Measurements from ENCODE around the gene S100A5. TPM values are rescaled to one million over a fixed set of nuclear protein-coding genes. Genes with fewer than 3 reads are reported as not detected.
"Not testable (repeated sequence)": the region's sequence is repeated elsewhere in the genome, so short reads cannot be mapped to it uniquely, and the experiment has no call there.

The S100A5 gene
- total RNA-seq, 1 donor from 2014 or later = 0.39 TPM

DNA sequence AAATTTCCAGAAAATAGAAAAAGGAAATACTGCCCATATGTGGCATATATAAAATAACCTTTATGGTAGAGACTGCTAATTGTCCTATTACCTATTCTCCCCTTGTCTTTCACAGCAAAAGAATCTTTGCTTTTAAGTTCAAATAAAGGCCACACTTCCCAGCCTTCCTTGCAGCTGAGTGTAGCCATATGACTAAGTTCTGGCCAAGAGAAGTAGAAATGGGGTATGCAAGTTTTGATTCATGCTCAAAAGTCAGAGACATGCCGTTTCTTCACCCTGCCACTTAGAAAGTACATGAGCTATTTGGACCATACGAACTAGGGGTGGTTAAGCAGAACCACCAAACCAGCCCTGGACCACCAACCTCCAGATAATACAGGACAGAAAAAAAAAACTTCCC lies 43.2 kb upstream of the S100A5 start:
- no peaks in the 10 kb centered on the region for H3K27me3 ChIP-seq (ENCODE audit: insufficient read depth, low read length)
- TF ChIP-seq, protein P1, sequence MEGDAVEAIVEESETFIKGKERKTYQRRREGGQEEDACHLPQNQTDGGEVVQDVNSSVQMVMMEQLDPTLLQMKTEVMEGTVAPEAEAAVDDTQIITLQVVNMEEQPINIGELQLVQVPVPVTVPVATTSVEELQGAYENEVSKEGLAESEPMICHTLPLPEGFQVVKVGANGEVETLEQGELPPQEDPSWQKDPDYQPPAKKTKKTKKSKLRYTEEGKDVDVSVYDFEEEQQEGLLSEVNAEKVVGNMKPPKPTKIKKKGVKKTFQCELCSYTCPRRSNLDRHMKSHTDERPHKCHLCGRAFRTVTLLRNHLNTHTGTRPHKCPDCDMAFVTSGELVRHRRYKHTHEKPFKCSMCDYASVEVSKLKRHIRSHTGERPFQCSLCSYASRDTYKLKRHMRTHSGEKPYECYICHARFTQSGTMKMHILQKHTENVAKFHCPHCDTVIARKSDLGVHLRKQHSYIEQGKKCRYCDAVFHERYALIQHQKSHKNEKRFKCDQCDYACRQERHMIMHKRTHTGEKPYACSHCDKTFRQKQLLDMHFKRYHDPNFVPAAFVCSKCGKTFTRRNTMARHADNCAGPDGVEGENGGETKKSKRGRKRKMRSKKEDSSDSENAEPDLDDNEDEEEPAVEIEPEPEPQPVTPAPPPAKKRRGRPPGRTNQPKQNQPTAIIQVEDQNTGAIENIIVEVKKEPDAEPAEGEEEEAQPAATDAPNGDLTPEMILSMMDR (IDR thresholded peaks at IDR 0.05; ENCODE audit: insufficient read depth, low read depth, low read length) = no peak
- TF ChIP-seq EZH2 (IDR thresholded peaks at IDR 0.05; ENCODE audit: insufficient read depth, low read length) = no peak
- no peaks in the 10 kb centered on the region for H4K20me1 ChIP-seq (ENCODE audit: insufficient read depth, low read length)
- no peak overlapping the region for H3K27ac ChIP-seq (ENCODE audit: low read depth, low read length)
- H3K36me3 ChIP-seq (ENCODE audit: insufficient read depth, low read length) = no peaks in the 10 kb centered on the region
- Mint-ChIP-seq H3K4me1 (ENCODE audit: low read depth, unreplicated experiment) (peaks cover 3% of the 10 kb centered on the region), H3K9me3 (ENCODE audit: unreplicated experiment) (no peaks in the 10 kb centered on the region), H3K4me3 (ENCODE audit: unreplicated experiment) (no peak overlapping the region), H3K36me3 (ENCODE audit: low read depth, unreplicated experiment) (no peaks in the 10 kb centered on the region), H3K27ac (ENCODE audit: unreplicated experiment) (no peak overlapping the region), H3K27me3 (ENCODE audit: low read depth, unreplicated experiment) (no peaks in the 10 kb centered on the region)
- H3K79me2 ChIP-seq (ENCODE audit: insufficient read depth, low read length) = no peaks in the 10 kb centered on the region
- no peak overlapping the region for H3K4me2 ChIP-seq (ENCODE audit: low read length)
- no peak overlapping the region for H2AFZ ChIP-seq (ENCODE audit: low read depth, low read length)
- no peaks in the 10 kb centered on the region for H3K9me3 ChIP-seq (ENCODE audit: insufficient read depth, low read depth, low read length)
- no peak overlapping the region for H3K4me3 ChIP-seq (ENCODE audit: insufficient read depth, low read depth, low read length)
- H3K4me1 ChIP-seq (ENCODE audit: insufficient read depth, low read length) = peaks cover 7% of the 10 kb centered on the region
- H3K9ac ChIP-seq (ENCODE audit: low read length) = no peak overlapping the region
- no peak for FAIRE-seq
- DNase-seq (ENCODE audit: low read depth) = peak; percentile 41

DNA sequence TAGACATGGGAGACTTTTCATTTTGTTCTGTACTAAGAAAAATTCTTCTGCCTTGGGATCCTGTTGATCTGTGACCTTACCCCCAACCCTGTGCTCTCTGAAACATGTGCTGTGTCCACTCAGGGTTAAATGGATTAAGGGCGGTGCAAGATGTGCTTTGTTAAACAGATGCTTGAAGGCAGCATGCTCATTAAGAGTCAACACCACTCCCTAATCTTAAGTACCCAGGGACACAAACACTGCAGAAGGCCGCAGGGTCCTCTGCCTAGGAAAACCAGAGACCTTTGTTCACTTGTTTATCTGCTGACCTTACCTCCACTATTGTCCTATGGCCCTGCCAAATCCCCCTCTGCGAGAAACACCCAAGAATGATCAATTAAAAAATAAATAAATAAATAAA lies 42.8 kb upstream of the S100A5 start:
- H3K27me3 Mint-ChIP-seq (ENCODE audit: low read depth, unreplicated experiment); H3K79me2 ChIP-seq (ENCODE audit: insufficient read depth, low read length); H3K36me3 ChIP-seq (ENCODE audit: insufficient read depth, low read length); DNase-seq (ENCODE audit: low read depth); H3K36me3 Mint-ChIP-seq (ENCODE audit: low read depth, unreplicated experiment); H3K4me1 Mint-ChIP-seq (ENCODE audit: low read depth, unreplicated experiment); FAIRE-seq; H3K27ac ChIP-seq (ENCODE audit: low read depth, low read length); H3K9me3 ChIP-seq (ENCODE audit: insufficient read depth, low read depth, low read length); H3K4me3 Mint-ChIP-seq (ENCODE audit: unreplicated experiment); H3K4me3 ChIP-seq (ENCODE audit: insufficient read depth, low read depth, low read length); H3K4me2 ChIP-seq (ENCODE audit: low read length); H3K27me3 ChIP-seq (ENCODE audit: insufficient read depth, low read length); H2AFZ ChIP-seq (ENCODE audit: low read depth, low read length); H3K9ac ChIP-seq (ENCODE audit: low read length); H3K4me1 ChIP-seq (ENCODE audit: insufficient read depth, low read length); H3K27ac Mint-ChIP-seq (ENCODE audit: unreplicated experiment); H4K20me1 ChIP-seq (ENCODE audit: insufficient read depth, low read length); H3K9me3 Mint-ChIP-seq (ENCODE audit: unreplicated experiment): not testable (repeated sequence)

DNA sequence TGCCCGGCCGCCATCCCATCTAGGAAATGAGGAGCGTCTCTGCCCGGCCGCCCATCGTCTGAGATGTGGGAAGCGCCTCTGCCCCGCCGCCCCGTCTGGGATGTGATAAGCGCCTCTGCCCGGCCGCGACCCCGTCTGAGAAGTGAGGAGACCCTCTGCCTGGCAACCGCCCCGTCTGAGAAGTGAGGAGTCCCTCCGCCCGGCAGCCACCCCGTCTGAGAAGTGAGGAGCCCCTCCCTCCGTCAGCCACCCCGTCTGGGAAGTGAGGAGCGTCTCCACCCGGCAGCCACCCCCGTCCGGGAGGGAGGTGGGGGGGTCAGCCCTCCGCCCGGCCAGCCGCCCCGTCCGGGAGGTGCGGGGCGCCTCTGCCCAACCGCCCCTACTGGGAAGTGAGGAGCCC lies 42.1 kb upstream of the S100A5 start:
- not testable (repeated sequence) for H3K27me3 ChIP-seq (ENCODE audit: insufficient read depth, low read length); H3K79me2 ChIP-seq (ENCODE audit: insufficient read depth, low read length); H2AFZ ChIP-seq (ENCODE audit: low read depth, low read length); H3K9ac ChIP-seq (ENCODE audit: low read length); H3K9me3 Mint-ChIP-seq (ENCODE audit: unreplicated experiment); H3K4me3 Mint-ChIP-seq (ENCODE audit: unreplicated experiment); H3K4me3 ChIP-seq (ENCODE audit: insufficient read depth, low read depth, low read length); H4K20me1 ChIP-seq (ENCODE audit: insufficient read depth, low read length); H3K4me2 ChIP-seq (ENCODE audit: low read length); H3K9me3 ChIP-seq (ENCODE audit: insufficient read depth, low read depth, low read length); H3K27ac Mint-ChIP-seq (ENCODE audit: unreplicated experiment); DNase-seq (ENCODE audit: low read depth); H3K27ac ChIP-seq (ENCODE audit: low read depth, low read length); FAIRE-seq; H3K36me3 ChIP-seq (ENCODE audit: insufficient read depth, low read length); H3K27me3 Mint-ChIP-seq (ENCODE audit: low read depth, unreplicated experiment); H3K4me1 ChIP-seq (ENCODE audit: insufficient read depth, low read length); H3K36me3 Mint-ChIP-seq (ENCODE audit: low read depth, unreplicated experiment)
- peaks cover 14% of the 10 kb centered on the region for H3K4me1 Mint-ChIP-seq (ENCODE audit: low read depth, unreplicated experiment)

DNA sequence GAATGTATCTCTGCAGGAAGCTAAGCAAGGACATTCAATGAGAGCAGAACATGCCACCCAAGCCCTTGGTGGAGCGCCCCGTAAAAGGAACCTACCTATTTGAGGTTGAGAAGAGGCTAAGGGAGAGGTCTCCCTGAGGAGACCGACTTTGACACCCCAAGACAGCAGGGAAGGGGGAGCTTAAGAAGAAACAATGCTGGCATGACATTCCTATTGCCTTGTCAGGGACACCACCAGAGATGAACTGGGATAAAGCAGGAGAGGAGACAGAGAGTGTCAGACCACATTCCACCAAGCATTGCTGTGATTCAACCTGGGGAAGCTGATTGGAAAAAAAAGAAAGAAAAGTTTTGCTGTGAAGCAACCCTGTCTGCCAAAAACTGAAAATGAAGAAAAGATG lies 38.2 kb upstream of the S100A5 start:
- Mint-ChIP-seq H3K9me3 (ENCODE audit: unreplicated experiment) (peaks cover under 1% of the 10 kb centered on the region), H3K27ac (ENCODE audit: unreplicated experiment) (peak overlapping the region; percentile 78), H3K4me1 (ENCODE audit: low read depth, unreplicated experiment) (peaks cover 14% of the 10 kb centered on the region), H3K27me3 (ENCODE audit: low read depth, unreplicated experiment) (no peaks in the 10 kb centered on the region), H3K36me3 (ENCODE audit: low read depth, unreplicated experiment) (no peaks in the 10 kb centered on the region), H3K4me3 (ENCODE audit: unreplicated experiment) (no peak overlapping the region)
- no peak overlapping the region for H2AFZ ChIP-seq (ENCODE audit: low read depth, low read length)
- TF ChIP-seq, protein P1 (IDR thresholded peaks at IDR 0.05; ENCODE audit: insufficient read depth, low read depth, low read length) = no peak
- TF ChIP-seq EZH2 (IDR thresholded peaks at IDR 0.05; ENCODE audit: insufficient read depth, low read length) = no peak
- FAIRE-seq (no peak), DNase-seq (ENCODE audit: low read depth) (no peak)
- no peak overlapping the region for H3K27ac ChIP-seq (ENCODE audit: low read depth, low read length)
- no peaks in the 10 kb centered on the region for H4K20me1 ChIP-seq (ENCODE audit: insufficient read depth, low read length)
- no peak overlapping the region for H3K4me3 ChIP-seq (ENCODE audit: insufficient read depth, low read depth, low read length)
- H3K27me3 ChIP-seq (ENCODE audit: insufficient read depth, low read length) = no peaks in the 10 kb centered on the region
- no peaks in the 10 kb centered on the region for H3K9me3 ChIP-seq (ENCODE audit: insufficient read depth, low read depth, low read length)
- H3K4me2 ChIP-seq (ENCODE audit: low read length) = peak overlapping the region; percentile 9
- H3K79me2 ChIP-seq (ENCODE audit: insufficient read depth, low read length) = no peaks in the 10 kb centered on the region
- peaks cover 2% of the 10 kb centered on the region for H3K4me1 ChIP-seq (ENCODE audit: insufficient read depth, low read length)
- H3K9ac ChIP-seq (ENCODE audit: low read length) = no peak overlapping the region
- no peaks in the 10 kb centered on the region for H3K36me3 ChIP-seq (ENCODE audit: insufficient read depth, low read length)
